Adipocyte (in vitro differentiated cells): ENCODE results near the gene OLFML2B.

ENCODE experiments used
- DNase-seq: peaks from one replicate; pipeline ENCODE4 v3.0.0-alpha.2; 2015; ENCODE audit warnings: low read depth
- H3K27me3 ChIP-seq: replicated peaks from 2 replicates; pipeline ENCODE4 v1.7.0; 2013; ENCODE audit warnings: mild to moderate bottlenecking, low read length, moderate library complexity; ENCODE audit not compliant: control insufficient read depth, insufficient read depth
- H3K36me3 ChIP-seq: 2 replicates; pipeline ENCODE4 v1.7.0; 2013; ENCODE audit warnings: low read length, mild to moderate bottlenecking, moderate library complexity; ENCODE audit not compliant: control insufficient read depth, insufficient read depth, severe bottlenecking
- H3K4me1 ChIP-seq: 2 replicates; pipeline ENCODE4 v1.7.0; 2013; ENCODE audit warnings: mild to moderate bottlenecking, low read length, moderate library complexity; ENCODE audit not compliant: control insufficient read depth, insufficient read depth
- H3K4me3 ChIP-seq: 2 replicates; pipeline ENCODE4 v1.7.0; 2013; ENCODE audit warnings: mild to moderate bottlenecking, low read length, moderate library complexity
- H3K9ac ChIP-seq: 2 replicates; pipeline ENCODE4 v1.7.0; 2013; ENCODE audit warnings: mild to moderate bottlenecking, low read length, moderate library complexity
- H3K9me3 ChIP-seq: 2 replicates; pipeline ENCODE4 v1.7.0; 2013; ENCODE audit warnings: mild to moderate bottlenecking, low read length, moderate library complexity; ENCODE audit not compliant: control insufficient read depth

The OLFML2B gene

DNA sequence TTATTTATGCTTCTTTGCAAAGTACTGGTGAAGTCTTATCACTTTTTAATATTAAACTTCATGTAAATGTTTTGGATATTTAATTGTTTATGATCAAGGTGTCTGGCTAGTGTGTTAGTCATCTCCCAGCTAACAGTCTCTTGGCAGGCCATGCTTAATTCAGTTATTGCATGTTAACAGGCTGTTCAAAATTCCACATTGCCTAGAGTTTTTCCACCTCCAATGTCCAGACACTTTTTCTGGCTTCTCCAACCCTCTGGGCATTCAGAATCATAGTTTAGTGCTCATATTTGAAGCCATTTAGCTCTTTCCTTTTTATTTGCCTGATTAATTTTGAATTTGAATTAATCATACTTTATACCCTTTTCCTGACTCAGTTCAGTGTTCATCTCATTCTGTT lies 69.2 kb downstream of the OLFML2B start:
- Histone ChIP-seq H3K4me3 (no peak overlapping the region), H3K9ac (no peak overlapping the region), H3K9me3 (no peaks in the 10 kb centered on the region), H3K4me1 (peaks cover 58% of the 10 kb centered on the region), H3K27me3 (no peaks in the 10 kb centered on the region), H3K36me3 (no peaks in the 10 kb centered on the region)
- peak; percentile 51 for DNase-seq

DNA sequence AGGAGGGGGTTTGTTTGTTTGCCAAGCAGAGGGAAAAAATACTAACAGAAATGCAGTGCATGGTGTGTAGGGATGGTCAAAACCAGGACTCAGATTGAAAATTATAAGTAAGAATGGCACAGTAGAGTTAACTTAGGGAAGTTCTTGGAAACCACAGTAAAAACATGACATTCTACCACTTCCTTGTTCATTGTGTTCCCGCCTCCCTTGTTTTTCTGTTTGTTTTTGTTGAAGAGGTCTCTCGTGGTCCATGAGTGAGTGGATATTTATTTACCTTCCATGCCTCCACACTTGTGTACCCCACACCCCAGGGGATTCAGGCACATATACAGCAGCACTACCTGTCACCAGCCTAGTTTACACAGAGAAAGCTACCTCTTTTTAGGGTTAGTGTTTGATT lies 69.6 kb downstream of the OLFML2B start:
- no peaks in the 10 kb centered on the region for H3K9me3 ChIP-seq
- H3K9ac ChIP-seq, result no peak overlapping the region
- H3K4me1 ChIP-seq, result peaks cover 63% of the 10 kb centered on the region
- H3K4me3 ChIP-seq, result no peak overlapping the region
- DNase-seq, result no peak
- H3K36me3 ChIP-seq, result no peaks in the 10 kb centered on the region
- no peaks in the 10 kb centered on the region for H3K27me3 ChIP-seq

DNA sequence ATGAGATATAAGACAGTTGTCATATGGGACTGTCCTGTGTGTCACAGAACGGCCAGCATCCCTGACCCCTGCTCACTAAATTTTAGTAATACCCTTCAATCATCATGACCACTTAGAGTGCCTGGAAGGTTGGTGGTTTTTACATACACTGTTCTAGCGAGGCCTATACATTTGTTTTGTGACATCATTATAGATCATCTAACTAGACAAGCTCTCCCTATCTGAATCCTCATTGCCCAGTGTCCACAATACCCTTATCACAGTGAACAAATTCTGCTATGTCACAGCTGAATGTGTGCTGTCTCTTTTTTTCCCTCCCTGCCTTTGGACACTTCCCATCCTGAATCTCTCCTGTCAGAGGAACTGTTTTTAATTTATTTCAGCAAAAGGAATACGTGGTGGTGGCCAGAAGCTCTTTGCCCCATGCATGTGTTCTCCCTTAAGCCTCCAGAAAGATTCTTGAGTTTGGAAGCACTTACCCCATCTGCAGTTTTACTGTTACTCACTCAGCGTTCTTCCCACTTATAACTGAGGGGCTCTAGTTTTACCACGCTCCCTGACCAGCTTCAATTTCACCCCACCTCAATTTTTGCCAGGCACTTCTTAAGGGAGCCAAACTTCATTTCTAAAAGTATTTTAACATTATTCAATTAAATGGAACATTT lies 70.3 kb downstream of the OLFML2B start:
- H3K9me3 ChIP-seq, result no peaks in the 10 kb centered on the region
- no peaks in the 10 kb centered on the region for H3K27me3 ChIP-seq
- no peaks in the 10 kb centered on the region for H3K36me3 ChIP-seq
- H3K9ac ChIP-seq, result no peak overlapping the region
- H3K4me3 ChIP-seq, result no peak overlapping the region
- H3K4me1 ChIP-seq, result peaks cover 64% of the 10 kb centered on the region
- no peak for DNase-seq

DNA sequence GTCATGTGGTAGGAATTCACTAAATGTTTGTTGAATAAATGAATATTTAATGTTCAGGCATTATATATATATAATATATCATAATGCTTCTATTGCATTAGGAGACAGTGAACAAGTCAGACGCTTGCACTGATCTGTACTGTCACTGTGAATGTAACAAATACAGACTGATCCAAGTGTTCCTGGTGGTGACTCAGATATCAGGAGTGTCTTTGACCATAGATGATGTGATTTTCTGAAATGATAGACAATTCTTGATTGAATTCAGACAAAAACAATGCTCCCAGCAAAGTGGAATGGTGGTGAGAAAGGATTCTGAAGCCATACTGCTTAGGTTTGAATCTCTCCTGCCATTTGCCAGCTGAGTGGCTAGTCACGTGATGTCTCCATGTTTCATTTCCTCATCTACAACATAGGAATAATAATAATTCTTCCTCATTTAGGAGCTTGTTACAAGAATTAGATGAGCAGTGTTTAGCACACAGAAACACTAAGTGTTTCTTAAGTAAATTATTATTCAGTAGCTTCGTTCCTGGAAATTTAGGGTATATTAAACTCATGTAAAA lies 71.0 kb downstream of the OLFML2B start:
- no peak overlapping the region for H3K4me3 ChIP-seq
- no peak overlapping the region for H3K9ac ChIP-seq
- DNase-seq, result no peak

DNA sequence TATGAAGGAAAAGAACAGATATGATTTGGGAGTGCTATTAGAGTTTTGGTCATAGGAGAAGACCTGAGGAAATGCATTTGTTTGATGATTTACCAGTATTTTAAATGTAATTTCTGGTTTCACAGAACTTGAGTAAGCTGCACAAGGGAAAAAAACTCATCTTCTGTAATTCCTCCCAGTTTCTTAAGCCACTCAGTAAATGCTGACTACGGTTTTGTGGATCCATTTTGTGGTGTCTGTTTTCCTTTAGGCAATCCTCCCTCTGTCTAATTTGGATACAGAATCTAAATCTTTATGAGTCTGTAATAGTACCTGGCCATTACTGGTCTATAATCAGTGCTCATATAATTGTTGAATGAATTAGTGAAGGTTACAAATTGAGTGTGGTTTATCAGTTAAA lies 72.0 kb downstream of the OLFML2B start:
- H3K9me3 ChIP-seq, result no peaks in the 10 kb centered on the region
- H3K9ac ChIP-seq, result no peak overlapping the region
- peaks cover 66% of the 10 kb centered on the region for H3K4me1 ChIP-seq
- H3K36me3 ChIP-seq, result no peaks in the 10 kb centered on the region
- H3K27me3 ChIP-seq, result no peaks in the 10 kb centered on the region
- H3K4me3 ChIP-seq, result no peak overlapping the region
- no peak for DNase-seq

More for the DNA sequence above, 71.0 kb downstream of the OLFML2B start:
- Histone ChIP-seq H3K36me3 (no peaks in the 10 kb centered on the region), H3K9me3 (no peaks in the 10 kb centered on the region), H3K4me1 (peaks cover 64% of the 10 kb centered on the region), H3K27me3 (no peaks in the 10 kb centered on the region)

DNA sequence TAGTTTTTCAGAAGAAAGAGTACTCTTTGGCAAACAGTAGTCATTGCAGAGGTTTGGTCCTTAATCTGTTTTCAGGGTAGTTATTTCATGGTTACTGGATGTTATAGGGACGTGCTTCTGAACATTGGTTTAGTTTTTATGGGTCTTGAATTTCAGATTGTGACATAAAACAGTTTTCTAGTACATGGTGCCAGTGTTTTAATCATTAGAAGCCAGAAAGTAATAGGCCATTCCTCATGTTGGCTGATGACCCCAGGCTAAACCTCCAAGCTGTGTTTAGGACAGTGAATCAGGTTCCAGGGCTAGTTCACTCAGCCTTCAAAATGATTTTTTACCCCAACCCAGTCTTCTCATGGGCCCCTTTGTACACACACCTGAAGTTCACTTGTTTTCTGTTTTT lies 73.3 kb downstream of the OLFML2B start:
- Histone ChIP-seq H3K36me3 (no peaks in the 10 kb centered on the region), H3K4me1 (peaks cover 57% of the 10 kb centered on the region), H3K9me3 (no peaks in the 10 kb centered on the region), H3K4me3 (no peak overlapping the region), H3K27me3 (no peaks in the 10 kb centered on the region), H3K9ac (no peak overlapping the region)
- DNase-seq, result no peak

DNA sequence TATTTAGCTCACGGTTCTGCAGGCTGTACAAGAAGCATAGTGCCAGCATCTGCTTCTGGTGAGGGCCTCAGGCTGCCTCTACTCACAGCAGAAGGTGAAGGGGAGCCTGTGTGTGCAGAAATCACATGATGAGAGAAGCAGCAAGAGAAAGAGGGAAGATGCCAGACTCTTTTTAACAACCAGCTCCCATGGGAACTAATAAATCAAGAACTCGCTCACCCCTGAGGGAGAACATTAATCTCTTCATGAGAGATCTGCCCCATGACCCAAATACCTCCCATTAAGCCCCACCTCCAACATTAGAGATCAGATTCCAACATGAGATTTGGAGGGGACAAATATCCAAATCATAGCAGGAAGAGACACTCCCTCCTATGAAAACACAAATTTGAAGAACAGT lies 74.1 kb downstream of the OLFML2B start:
- H3K9ac ChIP-seq, result no peak overlapping the region
- H3K36me3 ChIP-seq, result peaks cover 5% of the 10 kb centered on the region
- DNase-seq, result no peak
- no peak overlapping the region for H3K4me3 ChIP-seq
- no peaks in the 10 kb centered on the region for H3K9me3 ChIP-seq
- no peaks in the 10 kb centered on the region for H3K27me3 ChIP-seq
- H3K4me1 ChIP-seq, result peaks cover 49% of the 10 kb centered on the region

DNA sequence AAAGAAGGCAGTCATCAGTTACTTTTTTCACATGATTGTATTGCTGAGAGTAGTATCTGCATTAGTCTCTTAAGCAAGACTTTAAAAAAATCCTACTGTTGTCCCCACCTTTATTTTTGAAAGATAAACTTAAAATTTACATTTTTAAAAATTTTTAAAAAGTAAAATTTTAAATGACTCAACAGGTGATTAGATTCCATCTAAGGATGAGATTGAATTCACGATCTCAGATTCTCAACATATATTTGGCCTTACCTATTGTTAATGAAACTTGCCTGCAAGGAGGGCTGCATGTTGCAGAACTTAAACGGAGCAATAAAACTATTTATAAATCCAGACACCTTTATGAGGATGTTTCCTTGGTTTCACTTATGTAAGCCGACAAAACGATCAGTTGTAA lies 75.2 kb downstream of the OLFML2B start:
- peaks cover 7% of the 10 kb centered on the region for H3K36me3 ChIP-seq
- no peak for DNase-seq

DNA sequence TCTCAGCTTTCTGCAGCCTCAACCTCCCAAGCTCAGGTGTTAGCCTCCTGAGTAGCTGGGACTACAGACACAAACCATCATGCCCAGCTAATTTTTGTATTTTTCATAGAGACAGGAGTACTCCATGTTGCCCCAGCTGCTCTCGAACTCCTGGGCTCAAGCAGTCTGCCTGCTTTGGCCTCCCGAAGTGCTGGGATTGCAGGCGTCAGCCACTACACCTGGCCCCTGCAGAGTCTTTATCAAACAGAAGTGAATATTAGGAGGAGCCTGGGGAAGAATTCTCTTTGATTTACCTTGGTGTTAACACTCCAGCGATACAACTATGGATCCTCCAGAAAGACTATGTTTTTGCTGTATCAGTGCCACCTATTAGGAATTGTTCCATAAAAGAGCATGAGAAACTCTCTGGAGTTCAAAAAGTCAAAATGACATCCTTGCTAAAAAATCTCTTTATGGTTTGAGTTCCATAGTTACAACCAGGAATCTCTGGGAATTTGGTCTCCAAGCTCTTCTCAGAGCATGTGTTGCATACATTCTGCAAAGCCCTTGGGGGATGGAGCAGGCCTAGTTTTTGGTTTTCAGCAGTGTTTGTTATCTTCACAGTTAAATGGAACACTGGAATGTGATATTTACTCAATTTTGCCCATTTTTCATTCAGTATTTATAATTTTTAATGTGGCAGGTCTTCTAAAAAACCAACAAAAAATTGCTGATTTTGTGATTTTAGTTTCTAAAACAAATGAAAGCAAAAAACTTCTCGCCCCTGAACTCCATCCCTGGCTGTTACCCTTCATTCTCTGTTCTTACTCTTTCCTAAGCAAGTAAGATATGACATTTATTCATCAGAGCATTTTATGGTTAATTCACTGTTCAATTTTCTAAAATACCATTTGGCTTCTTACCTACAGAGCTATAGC lies 77.3 kb downstream of the OLFML2B start:
- Histone ChIP-seq H3K9me3 (no peaks in the 10 kb centered on the region), H3K4me1 (peaks cover 26% of the 10 kb centered on the region), H3K9ac (no peak overlapping the region), H3K4me3 (no peak overlapping the region), H3K27me3 (no peaks in the 10 kb centered on the region), H3K36me3 (peaks cover 7% of the 10 kb centered on the region)
- DNase-seq, result peak; percentile 75

More for the DNA sequence above, 75.2 kb downstream of the OLFML2B start:
- no peak overlapping the region for H3K9ac ChIP-seq
- no peaks in the 10 kb centered on the region for H3K9me3 ChIP-seq
- H3K4me3 ChIP-seq, result no peak overlapping the region
- H3K27me3 ChIP-seq, result no peaks in the 10 kb centered on the region
- peaks cover 38% of the 10 kb centered on the region for H3K4me1 ChIP-seq

DNA sequence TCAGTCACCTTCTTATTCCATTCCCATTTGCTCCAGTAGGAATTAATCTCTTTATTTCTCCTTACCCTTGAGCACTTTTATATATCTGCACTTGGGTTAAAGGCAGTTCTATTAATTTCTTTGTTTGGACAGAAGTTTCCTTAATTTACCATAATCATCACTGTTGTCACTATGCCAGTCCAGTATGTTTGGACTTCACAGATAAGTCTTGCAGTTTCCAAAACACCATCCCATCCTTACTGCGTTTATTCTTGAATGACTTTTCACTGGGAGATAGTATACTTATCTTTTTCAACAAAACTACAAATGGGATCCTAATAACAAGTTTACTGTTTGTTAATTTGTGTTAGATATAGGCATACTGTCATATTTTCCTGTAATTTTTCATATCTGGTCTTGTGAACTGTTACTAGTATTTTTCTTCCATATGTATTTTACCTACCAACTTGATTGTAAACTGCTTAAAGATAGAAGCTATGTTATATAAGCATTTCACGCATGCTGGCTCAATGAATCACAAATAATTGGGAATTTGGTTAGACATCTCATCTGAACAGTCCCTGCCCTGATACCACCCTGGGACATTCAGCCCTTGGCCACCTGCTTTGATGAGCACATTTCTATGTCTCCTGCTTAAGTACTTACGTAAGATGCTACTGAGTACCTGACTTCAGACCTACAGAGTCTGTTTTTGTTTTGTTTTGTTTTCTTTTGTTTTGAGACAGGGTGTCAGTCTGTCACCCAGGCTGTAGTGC lies 78.2 kb downstream of the OLFML2B start:
- no peaks in the 10 kb centered on the region for H3K27me3 ChIP-seq

DNA sequence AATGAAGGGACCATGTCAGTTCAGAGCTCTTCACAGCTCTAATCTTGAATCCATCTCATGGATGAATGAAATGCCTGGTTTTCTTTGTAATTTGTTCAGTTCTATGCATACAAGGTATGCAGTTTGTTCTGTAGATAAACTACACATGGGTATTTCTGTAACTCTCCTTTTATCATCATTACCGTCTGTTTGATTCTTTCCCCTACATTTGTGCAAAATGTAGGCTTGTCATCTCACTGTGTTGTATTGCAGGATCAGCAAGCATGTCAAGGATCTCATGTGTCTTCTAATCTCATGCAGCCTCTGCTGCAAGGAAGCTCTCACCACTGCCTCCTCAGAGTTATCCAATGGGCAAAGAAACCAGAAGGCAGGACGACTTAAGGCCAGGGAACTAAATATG lies 79.3 kb downstream of the OLFML2B start:
- Histone ChIP-seq H3K9ac (no peak overlapping the region), H3K36me3 (peaks cover 7% of the 10 kb centered on the region), H3K27me3 (no peaks in the 10 kb centered on the region), H3K9me3 (no peaks in the 10 kb centered on the region), H3K4me3 (no peak overlapping the region), H3K4me1 (peaks cover 13% of the 10 kb centered on the region)
- DNase-seq, result no peak

More for the DNA sequence above, 78.2 kb downstream of the OLFML2B start:
- Histone ChIP-seq H3K4me1 (peaks cover 24% of the 10 kb centered on the region), H3K9me3 (no peaks in the 10 kb centered on the region), H3K4me3 (no peak overlapping the region), H3K9ac (no peak overlapping the region), H3K36me3 (peaks cover 7% of the 10 kb centered on the region)
- DNase-seq, result no peak
